DLD1 (cell line): ENCODE measurements around the gene HMG20A.

Source experiments
- in situ Hi-C: cut with HindIII; loops from 2 replicates; pipeline ENCODE4 v1.10.0; 2017; ENCODE audit warnings: low sequenced_read_pairs

The HMG20A gene

DNA sequence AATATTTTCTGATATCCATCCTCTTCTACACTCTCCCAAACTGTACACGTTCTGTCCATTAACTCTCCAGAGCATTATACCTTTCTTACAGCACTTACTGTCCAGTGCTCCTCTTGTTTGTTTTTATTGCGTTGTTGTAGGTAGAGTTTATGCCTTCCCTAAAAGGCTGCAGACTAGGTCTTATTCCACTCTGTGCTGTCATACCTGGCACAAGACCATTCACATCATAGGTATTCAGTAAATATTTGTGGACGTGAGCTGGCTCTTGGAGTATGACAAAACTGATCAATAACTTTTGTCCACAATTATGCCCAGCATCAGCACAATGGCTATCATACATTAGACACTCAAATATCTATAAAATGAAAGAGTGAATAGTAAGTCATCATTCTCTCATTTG is 4.4 kb downstream of the HMG20A start:
- in situ Hi-C loops = loop anchor here (10.0 kb wide), 1 partner anchor 100 kb away; no protein-coding TSS in a partner anchor

DNA sequence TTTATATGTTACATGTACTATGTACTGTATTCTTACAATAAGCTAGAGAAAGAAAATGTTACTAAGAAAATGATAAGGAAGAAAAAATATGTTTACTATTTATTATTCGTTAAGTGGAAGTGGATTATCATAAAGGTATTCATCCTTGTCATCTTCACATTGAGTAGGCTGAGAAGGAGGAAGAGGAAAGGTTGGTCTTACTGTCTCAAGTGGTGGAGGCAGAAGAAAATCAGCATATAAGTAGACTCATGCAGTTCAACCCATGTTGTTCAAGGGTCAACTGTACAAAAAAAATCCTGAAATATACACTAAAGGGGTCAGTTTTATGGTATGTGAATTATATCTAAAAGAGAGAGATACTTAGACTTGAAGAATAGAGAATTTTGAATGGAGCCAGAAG is 5.7 kb downstream of the HMG20A start:
- in situ Hi-C loops = loop anchor here (10.0 kb wide), 1 partner anchor 98 kb away; no protein-coding TSS in a partner anchor

DNA sequence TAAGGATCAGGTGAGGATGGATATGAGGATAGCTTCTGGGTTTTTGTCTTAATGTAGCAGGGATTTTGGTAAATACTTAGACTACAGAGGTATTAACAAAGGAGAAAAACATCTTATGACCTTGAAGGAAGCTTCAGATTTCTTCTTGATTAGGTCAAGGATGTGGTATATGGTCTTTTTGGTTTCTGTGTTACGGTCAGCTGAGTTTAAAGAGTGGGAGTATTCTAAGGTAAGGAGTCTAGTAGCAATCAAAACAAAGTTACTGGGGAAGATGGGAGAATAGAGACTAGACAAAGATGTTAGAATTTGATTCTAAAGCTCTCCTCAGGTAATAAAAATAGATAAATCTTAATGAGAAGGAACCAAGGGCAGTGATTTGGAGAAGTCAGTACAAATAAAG is 6.2 kb downstream of the HMG20A start:
- in situ Hi-C loops = loop anchor here (10.0 kb wide), 1 partner anchor 98 kb away; no protein-coding TSS in a partner anchor

DNA sequence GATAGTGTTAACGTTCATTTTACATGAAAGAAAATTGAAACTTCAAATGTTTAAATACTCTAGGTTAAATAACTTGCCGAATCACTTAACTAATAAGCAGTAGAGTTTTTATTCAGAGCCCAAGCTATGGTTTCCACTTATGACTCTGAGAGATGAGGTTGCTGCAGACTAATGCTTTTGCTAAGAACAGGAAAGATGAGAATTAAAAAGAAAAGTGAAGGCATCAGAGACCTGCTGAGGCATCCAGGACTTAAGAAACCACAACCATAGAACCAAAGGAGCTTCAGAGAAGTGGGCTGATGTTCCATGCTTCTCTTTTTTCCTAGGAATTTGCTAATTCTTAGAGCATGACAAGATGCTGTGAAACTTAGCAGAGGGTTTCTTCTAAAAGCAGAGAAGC is 9.5 kb downstream of the HMG20A start:
- in situ Hi-C loops = no loop called here

DNA sequence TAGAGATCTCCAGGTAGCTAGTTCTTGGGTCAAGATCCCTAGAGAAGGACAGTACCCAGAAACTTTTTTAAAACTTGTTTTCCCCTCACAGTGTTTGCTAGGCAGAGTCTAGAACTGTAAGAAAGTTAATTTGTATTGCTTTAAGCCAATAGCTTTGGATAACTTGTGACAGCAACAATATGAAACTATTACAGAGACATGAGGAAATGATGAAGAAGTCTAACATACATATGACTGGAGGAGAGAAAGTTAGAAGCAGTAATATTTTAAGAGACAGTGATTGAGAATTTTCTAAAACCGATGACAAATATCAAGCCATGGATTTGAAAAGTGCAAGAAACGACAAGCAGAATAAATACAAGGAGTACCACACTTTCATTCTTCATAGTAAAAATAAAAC is 10.0 kb downstream of the HMG20A start:
- in situ Hi-C loops = no loop called here

DNA sequence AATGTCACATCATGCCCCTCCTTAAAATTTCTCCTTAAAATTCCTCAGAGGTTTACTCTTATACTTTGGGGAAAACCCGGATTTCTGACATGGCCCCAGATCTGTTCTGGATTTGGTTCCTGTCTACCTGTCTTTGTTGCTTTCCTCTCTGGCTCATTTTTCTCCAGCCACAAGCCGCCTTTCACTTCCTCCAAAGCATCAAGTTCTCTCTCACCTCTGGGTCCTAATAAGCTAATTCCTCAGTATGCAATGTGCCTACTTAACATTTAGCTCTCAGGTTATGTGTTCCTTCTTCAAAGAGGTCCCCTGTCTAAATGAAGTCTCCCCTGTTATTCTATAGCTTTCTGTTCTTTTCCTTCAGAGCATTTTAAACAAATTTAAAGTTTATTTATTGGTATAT is 16.1 kb downstream of the HMG20A start:
- in situ Hi-C loops = no loop called here

DNA sequence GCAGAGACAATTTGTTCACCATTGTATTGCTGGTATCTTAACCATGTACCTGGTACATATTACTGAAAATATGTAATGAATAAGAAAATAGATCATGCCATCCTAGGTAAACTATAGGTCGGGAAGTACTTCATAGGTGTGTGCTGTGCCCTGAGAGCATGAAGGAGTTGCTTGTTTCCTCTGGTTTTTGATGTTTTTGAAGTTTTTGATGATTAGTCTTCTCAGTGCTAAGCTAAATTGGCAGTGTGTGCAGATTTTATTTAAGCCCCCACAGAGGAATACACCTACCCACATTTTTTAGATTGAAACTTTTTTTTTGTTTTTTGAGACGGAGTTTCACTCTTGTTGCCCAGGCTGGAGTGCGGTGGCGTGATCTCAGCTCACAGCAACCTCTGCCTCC is 16.6 kb downstream of the HMG20A start:
- in situ Hi-C loops = no loop called here

DNA sequence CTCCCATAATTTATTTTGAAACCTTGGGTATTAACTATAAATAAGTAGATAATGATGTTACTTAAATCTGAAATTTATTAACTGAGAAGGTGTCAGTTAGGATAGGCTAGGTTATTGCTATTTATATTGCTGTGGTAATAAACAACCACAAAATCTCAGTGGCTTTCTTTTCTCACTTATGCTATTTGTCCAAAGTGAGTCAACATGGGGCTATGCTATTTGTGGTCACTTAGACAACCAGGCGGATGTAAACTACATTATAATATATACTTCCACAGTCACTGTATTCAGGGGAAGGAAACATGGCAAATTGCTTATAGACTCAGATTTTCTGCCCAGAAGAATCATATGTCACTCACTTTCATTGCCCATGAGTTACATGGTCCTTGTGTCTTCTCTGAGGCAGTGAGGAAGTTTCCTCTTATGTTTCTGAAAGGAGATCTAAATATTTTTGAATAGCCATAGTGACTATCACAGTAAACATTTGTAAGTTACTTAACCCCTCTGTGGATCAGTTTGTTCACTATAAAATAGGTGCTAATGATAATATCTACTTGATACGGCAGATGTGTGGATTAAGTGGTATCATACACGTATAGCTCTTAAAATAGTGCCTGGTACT is 19.8 kb downstream of the HMG20A start:
- in situ Hi-C loops = no loop called here

DNA sequence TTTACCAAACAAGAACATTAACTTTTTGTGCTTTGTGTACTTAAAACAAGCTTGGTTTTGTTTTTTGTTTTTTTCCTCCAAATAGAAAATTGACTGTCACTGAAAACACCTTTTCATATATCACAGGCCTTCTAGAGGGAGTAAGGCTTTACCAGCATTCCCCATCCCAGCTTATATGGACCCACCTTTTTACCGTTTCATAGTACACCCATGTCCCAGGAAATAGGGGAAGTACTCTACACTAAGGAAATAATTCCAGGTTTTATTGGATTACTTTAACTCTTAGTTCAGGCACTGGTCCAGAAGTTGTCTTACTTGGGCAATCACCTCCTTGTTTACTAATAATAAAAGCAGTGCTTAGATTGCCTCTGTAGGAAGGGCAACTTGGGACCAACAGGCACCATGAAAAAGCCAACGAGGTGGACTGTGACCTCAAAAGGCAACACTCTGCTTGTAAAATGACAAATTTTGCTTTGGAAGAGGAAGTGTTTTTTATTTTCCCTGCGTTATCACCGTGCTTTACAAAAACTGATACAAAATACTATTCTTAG is 26.2 kb downstream of the HMG20A start:
- in situ Hi-C loops = no loop called here

DNA sequence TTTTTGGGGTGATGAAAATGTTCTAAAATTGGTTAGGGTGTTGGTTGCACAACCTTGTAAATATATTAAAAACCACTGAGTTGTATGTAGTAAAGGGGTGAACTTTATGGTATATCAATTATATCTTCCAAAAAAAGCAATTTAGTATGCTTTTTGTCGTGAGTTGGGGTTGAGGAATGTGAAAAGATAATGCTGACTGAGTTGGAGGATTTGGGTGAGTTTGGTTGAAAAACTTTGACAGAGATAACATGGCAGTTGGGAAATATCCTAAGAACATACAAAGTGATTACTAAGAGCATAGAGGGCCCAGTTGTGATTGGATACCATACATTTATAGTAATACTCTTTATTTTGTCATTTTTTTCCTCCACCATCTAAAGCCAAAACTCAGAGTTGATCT is 33.6 kb downstream of the HMG20A start:
- in situ Hi-C loops = no loop called here

DNA sequence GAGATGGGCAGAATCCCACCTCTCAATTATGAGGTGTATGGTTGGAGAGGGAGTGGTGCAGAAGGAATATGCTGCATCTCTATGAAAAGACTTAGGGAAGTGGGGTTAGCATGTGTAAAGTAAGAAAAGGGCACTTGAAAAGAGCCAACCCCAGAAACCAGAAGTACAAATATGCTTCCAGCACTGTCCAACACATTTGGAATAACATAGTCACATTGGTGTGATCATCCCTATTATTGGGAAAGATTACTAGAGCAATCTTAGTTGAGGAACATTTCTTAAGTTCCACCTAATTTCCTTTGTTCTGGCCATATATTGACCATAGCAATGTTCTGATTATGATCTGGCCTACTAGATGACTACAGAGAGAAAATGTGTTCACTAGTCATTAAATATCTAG is 34.3 kb downstream of the HMG20A start:
- in situ Hi-C loops = no loop called here

DNA sequence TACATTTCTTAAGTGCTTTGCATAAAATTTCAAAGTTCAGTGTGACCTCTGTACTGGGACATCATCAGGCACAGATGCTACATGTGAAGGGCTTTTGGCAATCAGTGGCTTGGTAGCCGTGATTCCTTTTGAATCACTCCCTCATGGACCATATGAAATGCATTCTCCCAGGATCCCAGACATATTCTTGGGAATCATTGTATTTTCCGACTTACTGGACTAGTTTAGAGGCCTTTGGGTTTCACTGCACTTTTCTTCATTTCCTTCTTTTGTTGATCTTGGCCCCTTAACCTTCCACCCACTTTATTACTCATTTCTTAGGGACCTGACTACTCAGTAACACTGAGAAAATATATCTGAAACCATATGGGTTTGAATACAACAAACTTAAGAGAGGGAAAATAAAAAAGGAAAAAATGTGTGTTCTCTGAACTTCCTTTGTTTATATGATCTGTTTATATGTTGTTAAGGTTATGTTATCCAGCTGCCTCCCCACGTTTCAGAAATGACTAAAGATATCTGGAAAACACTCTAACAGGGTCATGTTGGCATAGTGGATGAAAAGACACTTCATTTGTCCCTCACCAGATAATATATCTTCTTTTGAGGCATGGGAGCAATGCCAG is 35.1 kb downstream of the HMG20A start:
- in situ Hi-C loops = no loop called here

DNA sequence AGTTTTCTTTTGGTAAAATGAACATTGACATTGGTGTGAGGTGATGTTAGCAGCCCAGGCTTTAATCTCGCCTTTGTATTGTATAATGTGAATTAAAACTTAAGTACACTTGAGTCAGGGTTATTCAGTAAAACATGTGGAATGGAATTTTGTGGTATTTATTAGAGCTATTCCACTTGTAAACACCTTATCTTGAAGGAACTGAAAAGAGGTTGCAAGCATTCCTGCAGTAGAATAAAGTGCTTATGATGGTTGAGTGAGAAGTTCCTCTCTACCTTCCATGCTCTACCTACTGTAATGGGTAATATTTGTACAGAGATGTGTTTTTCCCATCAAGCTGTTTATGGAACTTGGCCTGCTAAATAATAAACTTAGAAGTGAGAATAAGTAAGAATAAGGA is 36.1 kb downstream of the HMG20A start:
- in situ Hi-C loops = no loop called here

DNA sequence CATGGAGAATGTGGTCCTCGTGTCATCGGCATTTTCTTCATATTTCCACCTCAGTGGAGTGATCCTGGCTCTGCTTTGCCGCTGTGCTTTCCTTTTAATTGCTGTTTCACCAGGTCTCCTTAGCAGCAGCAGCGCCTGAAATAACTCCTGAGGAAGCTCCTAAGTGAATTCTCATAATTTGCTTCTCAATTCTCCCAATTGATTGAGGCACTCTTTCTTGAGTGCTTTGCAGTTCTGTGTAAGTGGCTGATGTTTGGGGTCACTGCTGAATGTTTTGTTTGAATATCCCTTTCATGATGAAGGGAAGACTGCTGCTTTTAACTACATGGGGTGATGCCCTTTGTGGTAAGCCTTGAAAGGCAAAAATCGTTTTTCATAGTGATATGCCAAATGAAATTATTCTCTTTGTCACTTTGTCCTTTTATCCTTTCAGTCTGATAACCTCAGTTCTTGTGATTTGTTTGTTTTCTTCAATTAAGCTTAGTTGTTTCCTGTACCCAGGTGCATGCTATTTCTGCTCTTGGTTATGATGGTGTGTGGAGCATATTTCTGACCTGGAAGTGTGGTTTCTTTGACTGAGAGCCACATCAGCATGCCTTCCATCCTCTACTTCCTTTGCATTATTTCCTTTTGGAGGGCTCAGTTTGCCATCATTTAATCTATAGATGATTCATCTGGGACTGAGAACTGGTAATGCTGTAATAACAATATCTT is 36.7 kb downstream of the HMG20A start:
- in situ Hi-C loops = no loop called here

DNA sequence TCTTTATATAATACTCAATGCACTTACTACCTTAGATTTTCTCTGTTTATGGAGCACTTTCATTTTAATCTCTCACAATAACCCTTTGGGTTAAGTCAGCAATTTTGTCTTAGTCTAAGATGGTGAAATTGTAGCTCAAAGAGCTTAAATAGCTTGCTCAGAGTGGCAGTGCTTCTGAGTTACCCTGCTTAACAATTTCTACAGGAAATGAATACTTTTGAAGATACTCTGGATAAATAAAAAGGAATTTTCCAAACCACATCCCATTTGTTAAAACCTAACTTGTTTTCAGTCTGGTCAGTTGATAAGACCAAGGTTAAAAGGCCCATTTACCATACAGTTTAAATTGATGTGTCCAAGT is 37.2 kb downstream of the HMG20A start:
- in situ Hi-C loops = no loop called here

DNA sequence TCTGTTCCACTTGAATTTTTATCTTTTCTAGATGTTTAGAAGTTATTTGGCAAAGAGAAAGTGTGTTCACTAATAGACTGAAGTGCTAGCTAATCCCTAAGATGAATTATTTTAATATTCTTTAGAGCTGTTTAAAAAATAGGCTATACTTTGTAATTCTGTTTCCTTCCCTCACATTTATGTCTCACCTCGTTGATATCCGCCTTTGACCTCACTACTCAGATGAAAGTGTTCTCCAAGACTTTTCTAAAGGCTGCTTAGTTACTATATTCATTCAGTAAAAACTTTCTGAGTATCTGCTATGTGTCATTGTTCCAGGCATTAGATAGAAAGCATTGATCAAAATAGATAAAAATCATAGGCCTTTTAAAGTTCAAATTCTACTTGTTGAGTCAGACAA is 38.3 kb downstream of the HMG20A start:
- in situ Hi-C loops = no loop called here

DNA sequence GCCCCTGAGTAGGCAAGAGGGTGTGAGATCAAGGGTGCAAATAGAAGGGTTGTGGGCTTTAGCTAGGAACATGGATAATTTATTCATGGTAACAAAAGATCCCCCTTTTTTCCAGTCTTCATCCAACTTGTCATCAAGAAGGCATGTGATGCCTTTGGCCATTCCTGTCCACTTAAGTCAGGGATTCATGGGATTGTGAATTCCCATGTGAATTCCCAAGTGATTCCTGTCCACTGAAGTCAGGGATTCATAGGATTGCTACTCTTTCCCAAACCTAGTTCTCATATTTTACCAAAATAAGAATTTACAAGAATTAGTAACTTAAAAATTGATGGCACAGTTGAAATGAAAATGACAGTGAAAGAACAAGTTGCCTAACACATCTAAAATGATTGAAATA is 40.8 kb downstream of the HMG20A start:
- in situ Hi-C loops = no loop called here

DNA sequence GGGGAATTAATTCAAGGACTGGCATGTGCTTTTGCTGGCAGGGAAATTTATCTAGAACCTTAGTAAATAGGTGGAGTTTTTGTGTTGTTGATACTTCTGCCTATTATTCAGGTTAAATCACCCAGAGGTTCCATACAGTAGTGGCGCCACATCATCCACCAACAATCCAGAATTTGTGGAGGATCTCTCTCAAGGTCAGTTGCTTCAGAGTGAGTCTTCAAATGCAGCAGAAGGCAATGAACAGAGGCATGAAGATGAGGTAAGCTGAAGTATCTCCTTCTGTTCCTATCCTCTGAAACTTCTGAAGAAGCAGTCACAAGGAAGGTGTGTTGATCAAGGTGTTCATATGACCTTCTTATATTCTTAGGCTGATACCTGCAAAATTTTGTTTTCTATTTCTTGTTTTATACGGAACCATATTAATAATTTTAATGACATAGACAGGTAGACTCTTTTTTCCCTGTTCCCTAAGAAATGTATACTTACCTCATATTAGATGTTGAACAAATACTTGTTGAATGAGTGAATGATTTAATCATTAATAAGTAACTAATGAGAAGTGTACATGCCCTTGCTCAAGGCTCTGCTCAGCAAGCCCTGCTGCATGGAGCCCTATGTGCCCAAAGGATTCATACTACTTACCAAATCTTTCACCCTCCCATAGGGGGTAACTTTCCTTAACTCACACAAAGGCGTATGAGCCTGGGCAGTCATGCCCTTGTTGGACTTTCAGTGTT is 43.6 kb downstream of the HMG20A start:
- in situ Hi-C loops = no loop called here

DNA sequence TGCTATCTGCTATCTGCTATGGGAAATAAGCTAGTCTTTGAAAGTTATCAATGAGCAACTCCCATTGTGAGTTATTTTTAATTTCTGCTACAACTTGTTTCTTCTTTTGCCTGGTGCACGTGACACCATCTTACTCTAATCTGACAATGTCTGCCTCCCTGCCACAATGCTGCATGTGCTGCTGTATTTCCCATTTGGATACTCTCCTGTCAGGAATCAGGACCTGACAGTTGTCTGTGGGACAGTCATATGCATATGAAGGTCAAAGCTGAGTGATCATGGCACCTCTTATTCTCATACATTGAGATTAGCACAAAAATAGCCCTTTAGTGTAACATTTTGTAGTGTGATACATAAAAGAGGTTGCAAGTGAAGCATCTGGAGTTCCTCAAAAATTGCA is 45.8 kb downstream of the HMG20A start:
- in situ Hi-C loops = no loop called here

DNA sequence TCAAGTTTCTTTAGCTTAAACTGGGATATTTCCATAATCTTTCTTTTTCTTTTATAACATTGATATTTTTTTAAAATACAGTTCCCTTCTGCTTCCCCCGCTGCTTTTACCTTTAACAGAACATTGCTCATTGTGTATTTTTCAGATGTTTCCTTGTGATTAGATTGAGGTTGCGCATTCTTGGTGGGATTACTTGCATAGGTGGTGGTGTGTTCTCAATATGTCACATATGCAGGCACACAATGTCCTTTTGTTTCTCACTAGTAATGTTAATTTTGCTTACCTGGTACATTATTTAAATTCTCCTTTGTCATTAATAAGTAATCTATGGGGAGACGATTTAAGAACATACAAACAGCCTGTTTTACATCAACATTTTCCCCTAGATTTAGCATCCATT is 48.2 kb downstream of the HMG20A start:
- in situ Hi-C loops = no loop called here

DNA sequence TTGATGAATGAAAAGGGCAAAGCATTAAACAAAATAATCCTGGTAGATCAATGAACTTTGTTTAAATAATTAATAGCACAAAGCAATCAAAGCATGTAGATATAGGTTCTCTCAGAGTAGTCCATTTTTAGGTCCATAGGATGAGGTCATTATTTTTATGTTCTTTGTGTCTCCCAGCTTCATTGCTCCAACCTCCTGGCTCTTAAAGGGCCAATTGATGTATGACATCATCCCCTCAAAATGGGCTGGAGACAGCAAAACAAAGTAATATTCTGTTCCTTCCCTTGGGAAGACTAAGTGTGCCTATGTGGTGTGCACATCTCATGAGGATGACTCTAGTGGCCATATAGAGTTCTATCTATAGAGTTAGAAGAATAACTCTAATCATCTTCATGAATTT is 49.5 kb downstream of the HMG20A start:
- in situ Hi-C loops = no loop called here
